ENCODE data around the gene PLEKHB1.

- TF ChIP-seq, protein P1, sequence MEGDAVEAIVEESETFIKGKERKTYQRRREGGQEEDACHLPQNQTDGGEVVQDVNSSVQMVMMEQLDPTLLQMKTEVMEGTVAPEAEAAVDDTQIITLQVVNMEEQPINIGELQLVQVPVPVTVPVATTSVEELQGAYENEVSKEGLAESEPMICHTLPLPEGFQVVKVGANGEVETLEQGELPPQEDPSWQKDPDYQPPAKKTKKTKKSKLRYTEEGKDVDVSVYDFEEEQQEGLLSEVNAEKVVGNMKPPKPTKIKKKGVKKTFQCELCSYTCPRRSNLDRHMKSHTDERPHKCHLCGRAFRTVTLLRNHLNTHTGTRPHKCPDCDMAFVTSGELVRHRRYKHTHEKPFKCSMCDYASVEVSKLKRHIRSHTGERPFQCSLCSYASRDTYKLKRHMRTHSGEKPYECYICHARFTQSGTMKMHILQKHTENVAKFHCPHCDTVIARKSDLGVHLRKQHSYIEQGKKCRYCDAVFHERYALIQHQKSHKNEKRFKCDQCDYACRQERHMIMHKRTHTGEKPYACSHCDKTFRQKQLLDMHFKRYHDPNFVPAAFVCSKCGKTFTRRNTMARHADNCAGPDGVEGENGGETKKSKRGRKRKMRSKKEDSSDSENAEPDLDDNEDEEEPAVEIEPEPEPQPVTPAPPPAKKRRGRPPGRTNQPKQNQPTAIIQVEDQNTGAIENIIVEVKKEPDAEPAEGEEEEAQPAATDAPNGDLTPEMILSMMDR (conservative IDR thresholded peaks at IDR 0.05; ENCODE audit: low read length) = no peak
- no peak for TF ChIP-seq EZH2phosphoT487 (IDR thresholded peaks at IDR 0.05; ENCODE audit: borderline replicate concordance, low read depth, low read length)
Observed at GRCh38 chr11:73636249-73636648, 10.1 kb upstream of the PLEKHB1 start.

Data from OCI-LY7 (cell line).